Astrocyte (in vitro differentiated cells and primary cell): ENCODE results near the gene METTL26. TPM values are rescaled to one million over a fixed set of nuclear protein-coding genes. Genes with fewer than 3 reads are reported as not detected.
A peak's percentile ranks its signal among the peaks of the same experiment; 100 is the strongest.

Experiments
- DNase-seq: peaks from one replicate; pipeline ENCODE4 v3.0.0-alpha.2; 2010; ENCODE audit warnings: low read depth
- FAIRE-seq: peaks from 2 replicates; lab custom pipeline; 2011; peaks lifted over from hg19 to GRCh38; lab: Jason Lieb, UNC
- H2AFZ ChIP-seq: 2 replicates; pipeline ENCODE4 v1.6.0; 2012; ENCODE audit warnings: low read depth, low read length, inconsistent platforms
- H3K27ac ChIP-seq: 2 replicates; pipeline ENCODE4 v1.5.1; 2011; ENCODE audit warnings: low read depth, low read length, inconsistent platforms
- H3K27me3 ChIP-seq: 2 replicates; pipeline ENCODE4 v1.6.0; 2011; ENCODE audit warnings: low read length, inconsistent platforms; ENCODE audit not compliant: insufficient read depth
- H3K36me3 ChIP-seq: 2 replicates; pipeline ENCODE4 v1.5.1; 2011; ENCODE audit warnings: low read length, inconsistent platforms; ENCODE audit not compliant: insufficient read depth
- H3K4me1 ChIP-seq: 2 replicates; pipeline ENCODE4 v1.5.1; 2011; ENCODE audit warnings: low read length, inconsistent platforms; ENCODE audit not compliant: insufficient read depth
- H3K4me2 ChIP-seq: 2 replicates; pipeline ENCODE4 v1.6.0; 2012; ENCODE audit warnings: low read length, inconsistent platforms
- H3K4me3 ChIP-seq: 2 replicates; pipeline ENCODE4 v1.5.1; 2011; ENCODE audit warnings: low read depth, mild to moderate bottlenecking, low read length, inconsistent platforms; ENCODE audit not compliant: insufficient read depth
- H3K79me2 ChIP-seq: 2 replicates; pipeline ENCODE4 v1.6.0; 2012; ENCODE audit warnings: mild to moderate bottlenecking, low read length, inconsistent platforms; ENCODE audit not compliant: insufficient read depth
- H3K9ac ChIP-seq: 2 replicates; pipeline ENCODE4 v1.6.0; 2012; ENCODE audit warnings: mild to moderate bottlenecking, low read length, inconsistent platforms
- H3K9me3 ChIP-seq: 2 replicates; pipeline ENCODE4 v1.5.1; 2012; ENCODE audit warnings: low read depth, mild to moderate bottlenecking, low read length, inconsistent platforms; ENCODE audit not compliant: insufficient read depth
- H4K20me1 ChIP-seq: 2 replicates; pipeline ENCODE4 v1.6.0; 2012; ENCODE audit warnings: low read length, inconsistent platforms; ENCODE audit not compliant: insufficient read depth
- H3K27ac Mint-ChIP-seq: one replicate; pipeline ENCODE4 v1.8.0; 2021; ENCODE audit warnings: mild to moderate bottlenecking, mixed read lengths; ENCODE audit not compliant: unreplicated experiment
- H3K27me3 Mint-ChIP-seq: one replicate; pipeline ENCODE4 v1.8.0; 2021; ENCODE audit warnings: low read depth, mixed read lengths; ENCODE audit not compliant: unreplicated experiment
- H3K36me3 Mint-ChIP-seq: one replicate; pipeline ENCODE4 v1.8.0; 2021; ENCODE audit warnings: low read depth, mixed read lengths; ENCODE audit not compliant: unreplicated experiment
- H3K4me1 Mint-ChIP-seq: one replicate; pipeline ENCODE4 v1.8.0; 2021; ENCODE audit warnings: low read depth, mixed read lengths; ENCODE audit not compliant: unreplicated experiment
- H3K4me3 Mint-ChIP-seq: one replicate; pipeline ENCODE4 v1.8.0; 2021; ENCODE audit warnings: mild to moderate bottlenecking, moderate library complexity, mixed read lengths; ENCODE audit not compliant: unreplicated experiment
- H3K9me3 Mint-ChIP-seq: one replicate; pipeline ENCODE4 v1.8.0; 2021; ENCODE audit warnings: mild to moderate bottlenecking, mixed read lengths; ENCODE audit not compliant: unreplicated experiment
- EZH2 ChIP-seq: IDR thresholded peaks from 2 replicates; pipeline ENCODE4 v1.6.1; 2012; ENCODE audit warnings: mild to moderate bottlenecking, low read length, inconsistent platforms; ENCODE audit not compliant: insufficient read depth
- total RNA-seq: library from RNA; stranded (reverse); gene quantifications from 2 replicates; pipeline ENCODE4 v1.2.1, GENCODE V29; 2021
- TF ChIP-seq, protein P1 (sequence below): IDR thresholded peaks from 2 replicates; pipeline ENCODE4 v1.5.1; 2011; ENCODE audit warnings: low read depth, mild to moderate bottlenecking, inconsistent platforms, low read length, moderate library complexity; ENCODE audit not compliant: insufficient read depth

The METTL26 gene
- total RNA-seq, 1 donor from 2014 or later: 56.4 TPM

DNA sequence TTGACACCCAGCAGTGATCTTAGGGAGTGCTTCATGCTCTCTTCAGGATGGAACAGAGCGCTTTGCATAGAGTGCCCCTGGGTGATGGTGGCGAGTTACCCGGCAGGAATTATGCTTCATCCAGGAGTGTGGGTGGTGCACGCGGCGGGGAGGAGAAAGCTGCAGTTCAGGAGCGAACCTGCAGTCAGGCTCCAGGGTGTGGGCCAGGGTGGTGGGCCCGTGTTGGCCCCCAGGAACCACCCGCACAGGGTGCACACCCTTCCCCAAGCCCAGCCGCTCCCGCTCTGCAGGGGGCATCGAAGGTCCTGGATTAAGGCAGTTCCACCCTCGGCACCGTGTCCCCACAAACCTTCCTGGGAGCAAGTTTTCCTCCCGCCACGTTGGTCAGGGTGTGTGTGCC, 42.3 kb downstream of the METTL26 start:
- Mint-ChIP-seq H3K4me3 (no peak overlapping the region), H3K36me3 (peaks cover 12% of the 10 kb centered on the region), H3K27me3 (no peaks in the 10 kb centered on the region), H3K4me1 (peaks cover 6% of the 10 kb centered on the region), H3K27ac (peak overlapping the region; percentile 18), H3K9me3 (no peaks in the 10 kb centered on the region)
- H3K79me2 ChIP-seq: peaks cover 68% of the 10 kb centered on the region
- H3K36me3 ChIP-seq: no peaks in the 10 kb centered on the region
- no peak overlapping the region for H2AFZ ChIP-seq
- H3K4me2 ChIP-seq: no peak overlapping the region
- no peak for DNase-seq
- no peak overlapping the region for H3K27ac ChIP-seq
- no peak overlapping the region for H3K4me3 ChIP-seq
- H3K9ac ChIP-seq: no peak overlapping the region
- TF ChIP-seq, protein P1, sequence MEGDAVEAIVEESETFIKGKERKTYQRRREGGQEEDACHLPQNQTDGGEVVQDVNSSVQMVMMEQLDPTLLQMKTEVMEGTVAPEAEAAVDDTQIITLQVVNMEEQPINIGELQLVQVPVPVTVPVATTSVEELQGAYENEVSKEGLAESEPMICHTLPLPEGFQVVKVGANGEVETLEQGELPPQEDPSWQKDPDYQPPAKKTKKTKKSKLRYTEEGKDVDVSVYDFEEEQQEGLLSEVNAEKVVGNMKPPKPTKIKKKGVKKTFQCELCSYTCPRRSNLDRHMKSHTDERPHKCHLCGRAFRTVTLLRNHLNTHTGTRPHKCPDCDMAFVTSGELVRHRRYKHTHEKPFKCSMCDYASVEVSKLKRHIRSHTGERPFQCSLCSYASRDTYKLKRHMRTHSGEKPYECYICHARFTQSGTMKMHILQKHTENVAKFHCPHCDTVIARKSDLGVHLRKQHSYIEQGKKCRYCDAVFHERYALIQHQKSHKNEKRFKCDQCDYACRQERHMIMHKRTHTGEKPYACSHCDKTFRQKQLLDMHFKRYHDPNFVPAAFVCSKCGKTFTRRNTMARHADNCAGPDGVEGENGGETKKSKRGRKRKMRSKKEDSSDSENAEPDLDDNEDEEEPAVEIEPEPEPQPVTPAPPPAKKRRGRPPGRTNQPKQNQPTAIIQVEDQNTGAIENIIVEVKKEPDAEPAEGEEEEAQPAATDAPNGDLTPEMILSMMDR: no peak
- TF ChIP-seq EZH2: no peak
- peaks cover 69% of the 10 kb centered on the region for H4K20me1 ChIP-seq
- no peak for FAIRE-seq
- no peaks in the 10 kb centered on the region for H3K27me3 ChIP-seq
- H3K4me1 ChIP-seq: peaks cover 8% of the 10 kb centered on the region
- H3K9me3 ChIP-seq: no peaks in the 10 kb centered on the region

DNA sequence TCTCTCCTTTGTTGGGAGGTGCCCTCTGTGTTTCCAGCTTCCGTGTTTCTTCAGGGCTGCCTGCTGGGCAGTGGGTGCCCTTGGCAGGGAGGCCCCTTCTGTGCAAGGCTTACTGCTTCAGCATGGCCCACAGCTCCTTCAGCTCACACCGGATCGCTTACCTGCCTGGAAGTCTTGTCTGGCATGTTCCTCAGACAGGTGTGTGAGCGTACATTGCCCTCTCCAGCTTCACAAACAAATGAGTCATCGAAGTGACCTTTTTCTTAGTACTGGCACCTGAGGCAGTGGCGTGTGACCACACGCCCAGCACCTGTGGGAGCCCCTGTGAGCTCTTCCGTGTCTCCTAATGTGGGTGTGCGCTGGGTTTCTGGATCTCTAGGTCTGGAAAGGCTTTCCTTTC, 42.7 kb downstream of the METTL26 start:
- H3K4me1 ChIP-seq: peaks cover 8% of the 10 kb centered on the region
- H3K9me3 Mint-ChIP-seq: no peaks in the 10 kb centered on the region
- no peak overlapping the region for H3K4me2 ChIP-seq
- H3K27me3 Mint-ChIP-seq: no peaks in the 10 kb centered on the region
- FAIRE-seq: no peak
- H3K27ac ChIP-seq: no peak overlapping the region
- DNase-seq: no peak
- no peak overlapping the region for H3K27ac Mint-ChIP-seq
- no peak overlapping the region for H2AFZ ChIP-seq
- no peak overlapping the region for H3K4me3 ChIP-seq
- no peaks in the 10 kb centered on the region for H3K9me3 ChIP-seq
- TF ChIP-seq, protein P1: no peak
- TF ChIP-seq EZH2: no peak
- H3K4me3 Mint-ChIP-seq: no peak overlapping the region
- no peaks in the 10 kb centered on the region for H3K27me3 ChIP-seq
- H4K20me1 ChIP-seq: peaks cover 66% of the 10 kb centered on the region
- peaks cover 6% of the 10 kb centered on the region for H3K4me1 Mint-ChIP-seq
- peaks cover 68% of the 10 kb centered on the region for H3K79me2 ChIP-seq
- H3K36me3 ChIP-seq: no peaks in the 10 kb centered on the region
- no peak overlapping the region for H3K9ac ChIP-seq
- peaks cover 12% of the 10 kb centered on the region for H3K36me3 Mint-ChIP-seq

DNA sequence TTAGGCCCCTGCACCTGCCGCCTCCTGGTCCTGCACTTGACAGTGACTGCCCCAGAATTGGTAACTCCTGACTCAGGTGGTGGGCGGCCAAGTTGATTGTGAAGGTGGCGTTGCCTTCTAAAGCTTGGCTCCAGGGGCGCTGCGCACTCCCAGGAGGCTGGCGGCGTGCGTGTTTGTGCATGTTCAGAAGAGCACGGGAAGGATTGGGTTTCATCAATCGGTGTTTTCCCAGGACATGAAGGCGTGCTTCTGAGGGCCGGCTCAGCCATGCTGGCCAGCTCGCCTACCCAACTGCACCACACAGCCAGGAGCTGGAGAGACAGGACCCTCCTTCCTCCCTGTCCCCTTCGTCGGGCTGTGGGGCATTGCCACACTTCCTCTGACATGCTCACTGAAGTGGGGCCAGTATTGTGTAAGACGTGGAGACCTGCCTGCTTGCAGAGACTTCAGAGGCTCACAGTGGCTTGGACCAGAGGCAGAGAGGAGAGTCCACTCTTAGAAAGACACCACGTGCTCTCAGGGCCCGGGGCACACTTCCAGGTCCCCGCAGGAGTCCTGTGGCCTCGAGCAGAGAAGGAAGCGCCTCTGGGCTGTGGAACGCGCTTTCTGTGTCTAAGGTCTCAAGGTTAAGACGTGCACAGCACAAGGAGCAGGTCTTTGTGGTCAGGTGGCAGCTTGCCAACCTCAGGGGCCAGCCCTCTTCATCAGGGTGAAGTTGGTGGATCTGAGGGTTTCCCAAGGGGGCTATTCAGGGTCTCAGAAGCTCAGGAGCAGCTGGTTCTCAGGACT, 43.4 kb downstream of the METTL26 start:
- Histone ChIP-seq H3K4me2 (no peak overlapping the region), H3K9ac (no peak overlapping the region), H3K4me1 (peaks cover 14% of the 10 kb centered on the region), H2AFZ (no peak overlapping the region), H4K20me1 (peaks cover 69% of the 10 kb centered on the region), H3K36me3 (no peaks in the 10 kb centered on the region), H3K79me2 (peaks cover 75% of the 10 kb centered on the region), H3K4me3 (no peak overlapping the region), H3K9me3 (no peaks in the 10 kb centered on the region), H3K27me3 (no peaks in the 10 kb centered on the region), H3K27ac (no peak overlapping the region)
- DNase-seq (no peak), FAIRE-seq (no peak)
- H3K4me1 Mint-ChIP-seq: peaks cover 8% of the 10 kb centered on the region
- TF ChIP-seq EZH2: no peak
- TF ChIP-seq, protein P1: no peak
- H3K4me3 Mint-ChIP-seq: no peak overlapping the region
- peaks cover 12% of the 10 kb centered on the region for H3K36me3 Mint-ChIP-seq
- H3K27ac Mint-ChIP-seq: no peak overlapping the region
- no peaks in the 10 kb centered on the region for H3K9me3 Mint-ChIP-seq
- H3K27me3 Mint-ChIP-seq: no peaks in the 10 kb centered on the region
